A549 treated with DMSO at 1 μM for 4 hours (cell line): ENCODE measurements around the gene TFG. TPM values are rescaled to one million over a fixed set of nuclear protein-coding genes. Genes with fewer than 3 reads are reported as not detected.

ENCODE experiments used
- total RNA-seq: library from RNA; stranded (reverse); fragments of 200-300 nt; extraction: Qiagen RNA extraction; gene quantifications from 5 replicates; pipeline ENCODE4 v1.2.3, GENCODE V29; 2022; ENCODE audit warnings: low read depth

The TFG gene
- 129 to 162 TPM (median 151 TPM) in 5 replicates for total RNA-seq

DNA sequence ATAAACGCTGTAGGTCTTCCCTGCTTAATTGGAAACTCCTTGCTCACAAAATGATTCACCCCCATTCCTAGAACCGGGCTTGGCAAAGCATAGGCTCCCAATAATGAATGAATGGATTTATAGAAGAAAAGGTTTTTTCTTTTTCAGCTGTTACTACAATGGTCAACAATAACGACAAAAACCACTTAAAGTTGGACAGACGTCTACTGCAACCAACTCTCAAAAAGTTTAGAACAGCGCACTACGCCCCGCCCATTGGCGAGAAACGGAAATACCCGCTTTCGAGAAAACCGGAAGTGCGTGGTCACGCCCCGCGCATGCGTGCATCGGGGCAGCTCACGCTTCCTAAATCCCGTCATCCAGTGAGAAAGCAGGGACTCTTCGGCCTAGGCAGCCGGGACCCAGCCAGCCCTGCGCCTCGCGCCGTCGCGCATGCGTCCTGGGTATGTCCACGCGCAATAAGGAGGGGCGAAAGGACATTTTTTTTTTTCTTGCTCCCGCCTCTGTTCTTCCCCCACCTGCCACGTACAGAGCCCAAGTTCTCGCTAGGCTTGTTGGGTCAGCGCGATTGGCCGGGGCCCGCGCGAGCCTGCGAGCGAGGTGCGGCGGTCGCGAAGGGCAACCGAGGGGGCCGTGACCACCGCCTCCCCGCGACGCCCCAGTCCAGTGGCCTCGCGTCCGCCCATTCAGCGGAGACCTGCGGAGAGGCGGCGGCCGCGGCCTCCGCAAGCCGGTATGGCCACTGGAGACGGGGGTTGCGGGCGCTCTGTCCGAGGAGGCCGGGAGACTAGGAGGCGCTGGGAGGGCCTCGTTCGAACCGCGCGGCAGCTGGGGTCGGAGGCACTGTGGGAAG, at the start of gene TFG:
TFG (plus strand) TSS at position 506 of the 853 bp plus-strand sequence. CDS start 4,192 bp downstream, outside the sequence.

Other genes starting within 250 kb of the TFG start
- 2.4 to 3.0 TPM (median 2.7 TPM) in 5 replicates for gene TMEM45A, start 216.9 kb upstream of the TFG start, total RNA-seq
- gene ADGRG7, start 99.9 kb upstream of the TFG start, total RNA-seq = not detected in 5 replicates